GM18909 (cell line): ENCODE measurements around the gene MEPCE.
"Not testable (repeated sequence)": the region's sequence is repeated elsewhere in the genome, so short reads cannot be mapped to it uniquely, and the experiment has no call there.

Experiments used
- ATAC-seq: cut with Tn5 transposase; IDR thresholded peaks from one replicate; pipeline ENCODE4 v1.9.1; 2021; ENCODE audit warnings: mild to moderate bottlenecking; ENCODE audit not compliant: unreplicated experiment, poor library complexity

MEPCE gene, protein sequence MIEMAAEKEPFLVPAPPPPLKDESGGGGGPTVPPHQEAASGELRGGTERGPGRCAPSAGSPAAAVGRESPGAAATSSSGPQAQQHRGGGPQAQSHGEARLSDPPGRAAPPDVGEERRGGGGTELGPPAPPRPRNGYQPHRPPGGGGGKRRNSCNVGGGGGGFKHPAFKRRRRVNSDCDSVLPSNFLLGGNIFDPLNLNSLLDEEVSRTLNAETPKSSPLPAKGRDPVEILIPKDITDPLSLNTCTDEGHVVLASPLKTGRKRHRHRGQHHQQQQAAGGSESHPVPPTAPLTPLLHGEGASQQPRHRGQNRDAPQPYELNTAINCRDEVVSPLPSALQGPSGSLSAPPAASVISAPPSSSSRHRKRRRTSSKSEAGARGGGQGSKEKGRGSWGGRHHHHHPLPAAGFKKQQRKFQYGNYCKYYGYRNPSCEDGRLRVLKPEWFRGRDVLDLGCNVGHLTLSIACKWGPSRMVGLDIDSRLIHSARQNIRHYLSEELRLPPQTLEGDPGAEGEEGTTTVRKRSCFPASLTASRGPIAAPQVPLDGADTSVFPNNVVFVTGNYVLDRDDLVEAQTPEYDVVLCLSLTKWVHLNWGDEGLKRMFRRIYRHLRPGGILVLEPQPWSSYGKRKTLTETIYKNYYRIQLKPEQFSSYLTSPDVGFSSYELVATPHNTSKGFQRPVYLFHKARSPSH

DNA sequence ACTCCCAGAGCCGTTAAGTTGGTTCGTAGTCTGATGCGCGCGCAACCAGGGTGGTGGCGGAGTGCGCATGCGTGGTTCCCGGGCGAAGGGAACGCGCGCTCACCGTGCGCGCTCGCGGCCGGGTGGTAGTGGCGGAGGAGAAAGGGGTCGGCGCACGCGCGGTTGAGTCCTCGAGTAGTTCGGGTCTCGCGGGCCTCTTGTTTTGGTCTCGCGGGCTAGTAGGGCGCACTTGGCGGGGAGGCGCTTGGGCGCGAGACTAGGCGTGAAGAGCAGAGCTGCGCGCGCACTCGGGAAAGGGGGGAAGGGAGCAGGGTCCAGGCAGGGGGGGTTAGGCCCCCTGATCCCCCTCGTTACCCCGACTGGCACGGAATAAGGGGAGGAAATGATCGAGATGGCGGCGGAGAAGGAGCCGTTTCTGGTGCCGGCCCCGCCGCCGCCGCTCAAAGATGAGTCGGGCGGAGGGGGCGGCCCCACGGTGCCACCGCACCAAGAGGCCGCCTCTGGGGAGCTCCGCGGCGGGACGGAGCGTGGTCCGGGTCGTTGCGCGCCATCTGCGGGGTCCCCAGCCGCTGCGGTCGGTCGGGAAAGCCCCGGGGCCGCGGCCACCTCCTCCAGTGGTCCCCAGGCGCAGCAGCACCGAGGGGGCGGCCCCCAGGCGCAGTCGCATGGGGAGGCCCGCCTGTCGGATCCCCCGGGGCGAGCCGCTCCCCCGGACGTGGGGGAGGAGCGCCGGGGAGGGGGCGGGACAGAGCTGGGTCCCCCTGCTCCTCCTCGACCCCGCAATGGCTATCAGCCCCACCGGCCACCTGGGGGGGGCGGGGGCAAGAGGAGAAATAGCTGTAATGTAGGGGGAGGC, at the start of gene MEPCE:
Gene MEPCE, plus strand, starts transcription at position 195 of the 856 bp plus-strand sequence. Its CDS starts 188 bp downstream, at position 383.
- ATAC-seq, result peak; percentile 45

DNA sequence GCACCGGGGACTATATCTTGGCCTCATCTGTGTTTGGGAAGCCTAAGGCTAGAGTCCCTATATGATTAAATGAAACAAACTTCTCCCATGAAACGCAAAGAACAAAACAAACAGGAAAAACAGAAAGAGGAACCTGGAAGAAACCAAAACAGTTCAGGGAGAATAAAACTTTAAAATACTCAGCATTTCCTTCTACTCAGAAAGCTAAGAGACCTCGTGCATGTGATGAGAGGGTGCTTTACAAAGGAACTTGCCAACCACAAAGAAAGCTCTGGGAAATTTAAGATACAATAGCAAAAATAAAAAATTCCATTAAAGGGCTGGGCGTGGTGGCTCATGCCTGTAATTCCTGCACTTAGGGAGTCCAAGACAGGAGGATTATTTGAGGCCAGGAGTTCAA, 49.4 kb upstream of the MEPCE start:
- no peak for ATAC-seq

DNA sequence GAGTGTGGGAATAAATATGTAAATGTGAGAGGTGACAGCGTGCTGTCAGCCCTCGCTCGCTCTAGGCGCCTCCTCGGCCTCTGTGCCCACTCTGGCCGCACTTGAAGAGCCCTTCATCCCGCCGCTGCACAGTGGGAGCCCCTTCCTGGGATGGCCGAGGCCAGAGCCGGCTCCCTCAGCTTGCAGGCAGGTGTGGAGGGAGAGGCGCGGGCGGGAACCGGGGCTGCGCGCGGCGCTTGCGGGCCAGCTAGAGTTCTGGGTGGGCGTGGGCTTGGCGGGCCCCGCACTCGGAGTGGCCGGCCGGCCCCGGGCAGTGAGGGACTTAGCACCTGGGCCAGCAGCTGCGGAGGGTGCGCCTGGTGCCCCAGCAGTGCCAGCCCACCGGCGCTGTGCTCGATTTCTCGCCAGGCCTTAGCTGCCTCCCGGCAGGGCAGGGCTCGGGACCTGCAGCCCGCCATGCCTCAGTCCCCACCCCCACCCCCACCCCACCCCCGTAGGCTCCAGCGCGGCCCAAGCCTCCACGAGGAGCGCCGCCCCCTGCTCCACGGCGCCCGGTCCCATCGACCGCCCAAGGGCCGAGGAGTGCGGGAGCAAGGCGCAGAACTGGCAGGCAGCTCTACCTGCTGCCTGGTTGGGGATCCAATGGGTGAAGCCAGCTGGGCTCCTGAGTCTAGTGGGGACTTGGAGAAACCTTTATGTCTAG, 47.9 kb upstream of the MEPCE start:
- ATAC-seq, result not testable (repeated sequence)

DNA sequence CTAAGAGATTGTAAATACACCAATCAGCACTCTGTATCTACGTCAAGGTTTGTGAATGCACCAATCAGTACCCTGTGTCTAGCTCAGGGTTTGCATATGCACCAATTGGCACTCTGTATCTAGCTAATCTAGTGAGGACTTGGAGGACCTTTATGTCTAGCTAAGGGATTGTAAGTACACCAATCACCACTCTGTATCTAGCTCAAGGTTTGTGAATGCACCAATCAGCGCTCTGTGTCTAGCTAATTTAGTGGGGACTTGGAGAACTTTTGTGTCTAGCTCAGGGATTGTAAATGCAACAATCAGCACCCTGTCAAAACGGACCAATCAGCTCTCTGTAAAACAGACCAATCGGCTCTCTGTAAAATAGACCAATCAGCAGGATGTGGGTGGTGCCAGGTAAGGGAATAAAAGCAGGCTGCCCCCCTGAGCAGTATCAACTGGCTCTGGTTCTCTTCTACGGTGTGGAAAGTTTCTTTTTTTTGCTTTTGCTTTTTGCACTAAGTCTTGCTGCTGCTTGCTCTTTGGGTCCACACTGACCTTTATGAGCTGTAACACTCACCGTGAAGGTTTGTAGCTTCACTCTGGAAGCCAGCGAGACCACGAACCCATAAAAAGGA, 47.3 kb upstream of the MEPCE start:
- ATAC-seq, result not testable (repeated sequence)

DNA sequence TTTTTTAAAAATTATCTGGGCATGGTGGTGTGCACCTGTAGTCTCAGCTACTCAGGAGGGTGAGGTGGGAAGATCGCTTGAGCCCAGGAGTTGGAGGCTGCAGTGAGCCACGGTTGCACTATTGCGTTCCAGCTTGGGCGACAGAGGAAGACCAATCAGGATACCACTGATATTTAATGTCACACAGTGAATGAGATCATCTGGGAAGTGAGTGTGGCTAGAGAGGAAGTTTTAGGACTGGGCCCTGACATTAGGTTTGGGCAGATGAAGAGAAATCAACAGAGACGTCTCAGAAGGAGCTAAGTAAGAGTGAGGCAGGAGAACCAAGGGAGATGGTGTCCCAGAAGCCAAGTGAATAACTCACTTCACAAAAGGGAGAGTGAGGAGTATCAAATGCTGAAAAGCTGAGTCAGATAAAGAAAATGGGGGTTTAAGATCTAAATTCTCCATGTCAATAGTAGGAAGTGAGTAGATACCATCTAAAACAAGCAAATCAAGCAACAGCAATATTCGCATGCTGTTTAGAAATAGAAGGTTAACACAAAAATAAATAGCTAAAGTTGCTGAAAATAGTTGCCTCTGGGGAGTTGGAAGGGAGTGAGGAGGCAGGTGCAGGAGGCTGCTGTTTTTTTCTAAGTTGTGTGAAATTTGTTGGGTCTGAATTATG, 44.9 kb upstream of the MEPCE start:
- no peak for ATAC-seq

DNA sequence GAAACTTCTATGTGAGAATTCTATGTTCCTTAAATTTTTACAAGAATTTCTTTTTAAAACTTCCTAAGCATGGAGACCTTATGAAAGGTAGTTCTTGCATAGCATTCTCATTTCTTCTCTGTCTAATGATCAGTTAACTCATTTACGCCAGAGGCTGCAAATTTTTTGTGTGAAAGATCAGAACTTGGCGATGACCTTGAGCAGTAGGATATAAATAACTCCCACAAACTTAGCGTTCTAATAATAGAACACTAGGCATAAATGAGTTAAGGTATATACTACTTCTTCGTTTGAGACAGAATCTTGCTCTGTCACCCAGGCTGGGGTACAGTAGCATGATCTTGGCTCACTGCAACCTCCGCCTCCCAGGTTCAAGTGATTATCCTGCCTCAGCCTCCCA, 42.7 kb upstream of the MEPCE start:
- no peak for ATAC-seq

DNA sequence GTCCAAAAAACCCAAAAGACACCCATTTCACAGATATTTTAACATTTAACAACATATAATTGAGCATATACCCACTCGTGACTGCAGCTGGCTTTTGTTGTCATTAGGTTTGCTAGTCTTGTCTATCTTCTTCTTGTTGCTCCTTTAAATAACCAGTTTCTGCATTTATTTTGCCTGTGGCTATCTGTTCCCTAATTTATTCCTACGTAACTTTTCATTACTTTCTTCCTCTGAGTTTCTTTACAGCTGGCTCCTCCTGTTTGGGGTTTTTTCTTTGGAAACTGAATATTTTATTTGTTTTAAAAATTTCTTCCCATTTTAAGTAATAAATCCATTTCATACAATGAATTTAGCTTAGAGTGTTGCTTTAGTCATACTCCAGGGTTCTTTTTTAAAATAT, 41.9 kb upstream of the MEPCE start:
- no peak for ATAC-seq

DNA sequence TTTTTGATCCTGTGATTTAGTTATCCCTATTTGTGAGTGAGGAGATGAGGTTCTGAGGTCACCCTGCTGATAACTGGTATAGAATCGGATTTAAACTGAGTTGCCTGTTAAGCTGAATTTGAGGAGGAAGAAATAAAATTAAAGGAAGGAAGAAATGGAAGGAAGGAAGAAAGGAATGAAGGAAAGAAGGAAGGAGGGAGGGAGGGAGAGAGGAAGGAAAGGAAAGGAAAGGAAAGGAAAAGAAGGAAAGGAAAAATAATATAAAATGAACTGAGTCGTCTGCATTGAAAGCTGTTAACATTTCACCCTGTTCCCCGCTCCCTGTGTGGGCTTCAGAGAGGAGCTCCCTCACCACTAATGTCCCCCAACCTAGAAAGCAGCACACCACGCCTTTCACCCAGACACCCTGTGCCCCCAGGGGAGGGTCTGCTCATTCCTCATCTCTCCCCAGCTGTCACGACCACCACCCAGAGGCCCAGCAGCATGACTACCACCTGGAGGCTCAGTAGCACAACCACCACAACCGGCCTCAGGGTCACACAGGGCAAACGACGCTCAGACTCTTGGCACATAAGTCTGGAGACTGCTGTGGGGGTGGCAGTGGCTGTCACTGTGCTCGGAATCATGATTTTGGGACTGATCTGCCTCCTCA, 40.1 kb upstream of the MEPCE start:
- no peak for ATAC-seq

DNA sequence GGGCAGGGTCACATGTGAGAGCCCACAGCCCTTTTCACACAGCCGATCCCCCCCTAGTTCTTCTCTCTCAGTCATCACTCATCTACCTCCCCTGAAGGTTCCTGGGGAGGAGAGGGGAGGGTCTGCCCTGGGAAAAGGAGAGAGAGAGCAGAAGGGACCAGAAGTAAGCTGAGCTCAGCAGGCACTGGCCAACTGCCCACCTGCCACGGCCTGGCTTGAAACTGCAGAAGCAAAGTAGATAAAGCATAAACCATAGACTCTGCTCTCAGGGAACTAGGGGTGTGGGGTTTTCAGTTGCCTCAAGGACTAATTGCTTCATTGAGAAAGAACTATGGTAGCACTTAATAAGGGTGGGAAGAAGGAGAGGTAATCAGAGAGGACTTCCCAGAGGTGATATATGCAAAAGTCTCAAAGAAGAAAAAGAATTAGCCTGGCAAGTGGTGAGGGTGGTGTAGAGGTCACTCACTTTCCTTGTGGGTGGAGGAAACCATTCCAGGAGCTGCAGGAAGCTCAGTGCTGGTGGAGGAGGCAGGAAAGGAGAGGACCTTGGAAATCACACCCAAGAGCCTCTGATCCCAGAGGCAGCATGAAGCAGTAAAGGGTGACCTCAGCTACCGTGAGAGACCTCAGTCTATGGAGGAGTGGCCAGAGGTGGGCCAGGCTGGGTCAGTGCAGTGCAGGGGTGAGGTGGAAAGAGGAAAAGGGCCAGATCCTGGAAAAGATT, 39.2 kb upstream of the MEPCE start:
- no peak for ATAC-seq

DNA sequence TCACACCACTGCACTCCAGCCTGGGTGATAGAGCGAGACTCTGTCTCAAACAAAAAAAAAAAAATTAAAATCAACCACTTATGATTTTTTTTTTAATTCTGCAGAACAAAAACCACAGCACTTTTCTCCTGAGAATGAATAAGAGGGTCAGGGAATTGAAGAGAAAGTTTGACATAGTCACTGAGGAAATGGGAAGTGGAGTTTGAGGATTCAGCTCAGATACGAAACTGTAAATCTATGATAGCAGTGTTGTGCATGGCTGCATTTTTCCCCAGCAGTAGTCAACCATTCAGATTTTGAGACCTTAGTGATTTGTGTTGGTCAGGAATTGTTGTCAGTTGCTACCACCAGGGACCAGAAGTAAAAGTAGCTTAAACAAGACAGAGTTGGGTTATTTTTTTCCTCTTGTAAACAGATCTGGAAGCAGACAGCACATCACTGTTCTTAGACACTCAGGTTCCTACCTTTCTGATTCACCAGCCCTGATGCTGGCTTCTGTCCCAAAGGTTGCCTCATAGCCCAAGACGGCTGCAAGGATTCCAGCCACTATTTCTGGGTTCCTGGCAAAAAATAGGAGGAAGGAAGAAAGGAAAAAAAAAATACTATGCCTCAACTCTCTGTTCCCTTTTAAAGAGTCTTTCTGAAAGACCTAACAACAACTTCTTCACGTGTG, 36.3 kb upstream of the MEPCE start:
- no peak for ATAC-seq

DNA sequence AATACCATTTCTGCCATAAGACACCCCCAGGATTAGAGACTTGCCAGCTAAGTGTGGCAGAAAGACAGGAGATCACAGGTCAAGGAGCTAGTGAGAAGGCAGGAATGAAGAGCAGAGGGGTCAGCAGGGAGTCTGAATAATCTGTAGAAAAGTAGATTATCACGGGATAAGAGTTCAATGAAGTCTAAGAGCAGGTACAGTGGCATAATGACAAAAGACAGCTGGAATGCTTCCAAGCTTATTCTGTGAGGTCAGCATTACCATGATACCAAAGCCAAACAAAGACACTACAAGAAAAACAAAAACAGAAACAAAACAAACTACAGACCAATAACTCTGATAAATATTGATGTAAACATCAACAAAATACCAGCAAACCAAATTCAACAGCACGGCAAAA, 35.6 kb upstream of the MEPCE start:
- no peak for ATAC-seq

DNA sequence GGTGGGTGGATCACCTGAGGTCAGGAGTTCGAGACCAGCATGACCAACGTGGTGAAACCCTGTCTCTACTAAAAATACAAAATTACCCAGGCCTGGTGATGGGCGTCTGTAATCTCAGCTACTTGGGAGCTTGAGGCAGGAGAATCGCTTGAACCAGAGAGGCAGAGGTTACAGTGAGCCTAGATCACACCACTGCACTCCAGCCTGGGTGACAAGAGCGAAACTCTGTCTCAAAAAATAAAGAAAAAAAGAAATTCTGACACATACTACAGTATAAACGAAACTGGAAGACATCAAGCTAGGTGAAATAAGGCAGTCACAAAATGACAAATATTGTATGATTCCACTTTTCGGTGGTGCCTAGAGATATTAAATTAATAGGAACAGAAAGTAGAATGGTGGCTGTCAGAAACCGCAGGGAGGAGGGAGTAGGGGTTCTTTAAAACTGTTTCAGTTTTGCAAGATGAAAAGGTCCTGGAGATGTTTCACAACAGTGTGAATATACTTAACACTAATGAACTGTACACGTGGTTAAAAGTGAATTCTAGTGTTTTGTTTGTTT, 33.1 kb upstream of the MEPCE start:
- ATAC-seq, result peak; percentile 86

DNA sequence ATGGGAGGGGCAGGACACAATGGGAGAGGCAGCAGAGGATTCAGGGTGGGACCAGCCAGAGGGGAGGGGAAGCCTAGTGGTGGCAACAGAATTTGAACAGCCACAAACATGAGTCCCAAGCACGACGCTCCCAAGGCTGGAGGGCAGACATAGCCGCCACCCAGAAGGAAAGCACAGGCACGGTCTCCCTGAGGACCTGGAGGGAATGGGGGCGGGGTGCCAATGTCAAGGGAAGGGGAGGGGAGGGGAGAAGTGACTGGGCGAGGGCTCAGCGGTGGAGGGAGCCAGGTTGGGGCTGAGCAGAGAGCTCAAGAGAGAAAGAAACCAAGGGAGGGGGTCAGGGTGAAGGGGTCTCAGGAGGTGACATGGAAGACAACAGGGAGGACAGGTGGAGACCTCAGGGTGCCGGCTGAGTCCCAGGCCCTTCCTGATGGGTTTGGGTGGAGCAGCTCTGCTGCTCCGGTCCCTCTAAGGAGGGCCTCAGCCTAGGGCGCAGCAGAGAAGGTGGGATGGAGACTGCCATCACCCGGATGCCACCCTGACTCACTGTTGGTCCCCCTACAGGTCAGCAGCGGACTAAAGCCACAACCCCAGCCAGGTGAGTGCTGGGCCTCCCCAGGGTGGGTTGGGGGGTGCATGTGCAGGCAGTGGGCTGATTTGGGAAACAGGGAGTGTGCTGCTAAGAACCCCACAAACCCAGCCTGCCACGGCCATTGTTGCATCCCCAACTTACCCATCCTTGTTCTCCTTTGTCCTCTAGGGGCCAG, 32.1 kb upstream of the MEPCE start:
- ATAC-seq, result no peak

DNA sequence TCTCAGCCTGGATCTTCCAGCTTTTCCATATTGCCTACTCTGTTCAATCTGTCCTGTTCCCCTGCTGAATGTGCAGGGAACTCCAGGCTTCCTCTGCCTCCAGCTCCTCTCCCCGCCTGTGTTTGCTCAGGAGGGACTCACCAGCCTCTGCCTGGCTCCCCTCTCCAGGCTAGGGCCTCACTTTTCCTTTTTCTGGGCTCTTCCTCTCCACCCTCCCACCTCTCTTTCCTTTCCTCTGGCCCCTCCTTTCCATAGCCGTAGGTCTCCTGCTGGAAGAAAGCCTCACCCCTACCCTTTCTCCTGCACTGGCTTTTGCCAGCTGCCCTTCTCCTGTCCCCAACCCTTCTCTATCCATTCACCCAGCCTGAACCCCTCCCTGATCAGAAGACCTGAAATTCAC, 31.4 kb upstream of the MEPCE start:
- no peak for ATAC-seq

DNA sequence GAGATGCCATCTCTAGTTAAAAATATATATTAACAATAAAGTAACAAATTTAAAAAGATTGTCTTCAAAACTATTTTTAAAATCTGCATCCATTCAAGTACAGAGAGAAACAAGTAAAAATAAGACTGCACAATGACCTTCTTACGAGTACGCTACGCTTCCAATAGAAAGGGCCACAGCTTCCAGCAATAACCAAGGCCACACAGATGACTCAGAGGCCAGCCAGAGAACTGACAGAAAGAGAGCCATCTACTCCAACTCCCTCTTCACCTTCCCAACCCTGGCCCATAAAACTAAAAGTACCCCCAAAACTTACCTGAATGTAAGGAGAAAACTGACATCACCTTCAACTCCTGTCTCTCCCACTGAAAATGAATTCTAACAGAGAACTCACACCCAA, 29.6 kb upstream of the MEPCE start:
- no peak for ATAC-seq

DNA sequence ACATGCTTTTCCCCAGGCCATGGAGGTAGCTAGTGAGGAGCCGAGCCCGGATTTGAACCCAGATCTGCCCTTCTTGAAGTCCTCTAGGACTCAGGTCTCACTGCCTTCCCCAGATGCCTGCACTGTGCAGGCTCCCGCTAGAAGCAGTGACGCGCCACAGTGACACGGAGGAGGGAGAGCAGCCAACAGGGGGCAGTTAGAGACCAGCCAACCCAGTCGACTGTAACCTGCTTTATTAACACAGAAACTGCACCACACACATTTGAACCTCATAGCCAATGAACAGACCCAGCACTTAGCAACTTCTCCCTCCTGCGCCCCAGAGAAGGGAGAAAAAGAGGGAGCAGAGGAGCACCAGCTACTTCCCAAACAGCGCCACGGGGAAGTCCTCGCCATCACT, 29.0 kb upstream of the MEPCE start:
- no peak for ATAC-seq

DNA sequence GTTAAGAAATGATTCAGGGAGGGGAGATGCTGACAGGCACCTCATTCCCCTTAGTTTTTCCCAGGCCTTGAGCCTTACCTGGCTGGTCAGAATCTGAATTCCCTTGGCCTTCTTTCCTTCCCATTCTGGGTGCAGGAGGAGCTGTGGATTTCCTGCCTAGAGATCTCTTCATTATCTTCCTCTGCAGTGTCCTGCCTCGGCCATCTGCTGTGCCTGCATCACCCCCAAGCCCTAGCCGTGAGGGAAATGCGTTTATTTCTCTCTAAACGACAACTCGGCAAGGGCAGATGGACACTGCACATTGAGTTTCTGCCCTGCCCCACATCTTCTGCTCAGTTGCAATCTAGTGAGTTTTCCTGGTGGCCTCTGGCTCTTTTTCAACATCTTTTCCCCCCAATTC, 27.8 kb upstream of the MEPCE start:
- ATAC-seq, result no peak
